Osteoblast (primary cell): ENCODE measurements around the gene ACOT8. TPM values are rescaled to one million over a fixed set of nuclear protein-coding genes. Genes with fewer than 3 reads are reported as not detected.

Experiments used
- DNase-seq: peaks from one replicate; pipeline ENCODE4 v3.0.0; 2011; ENCODE audit warnings: low spot score, mixed read lengths; ENCODE audit not compliant: insufficient read length; ENCODE audit errors: missing footprints
- H2AFZ ChIP-seq: 2 replicates; pipeline ENCODE4 v1.6.0; 2011; ENCODE audit warnings: mild to moderate bottlenecking, low read length
- H3K27ac ChIP-seq: 2 replicates; pipeline ENCODE4 v1.5.1; 2011; ENCODE audit warnings: mild to moderate bottlenecking, low read depth, low read length, moderate library complexity
- H3K27me3 ChIP-seq: 2 replicates; pipeline ENCODE4 v1.6.0; 2012; ENCODE audit warnings: mild to moderate bottlenecking, control low read depth, inconsistent platforms, low read length, moderate library complexity; ENCODE audit not compliant: insufficient read depth
- H3K36me3 ChIP-seq: 2 replicates; pipeline ENCODE4 v1.5.1; 2011; ENCODE audit warnings: mild to moderate bottlenecking, low read length, control low read depth, moderate library complexity; ENCODE audit not compliant: insufficient read depth
- H3K4me1 ChIP-seq: 2 replicates; pipeline ENCODE4 v1.5.1; 2011; ENCODE audit warnings: mild to moderate bottlenecking, low read length, control low read depth, moderate library complexity; ENCODE audit not compliant: insufficient read depth
- H3K4me2 ChIP-seq: 2 replicates; pipeline ENCODE4 v1.6.0; 2011; ENCODE audit warnings: mild to moderate bottlenecking, low read length; ENCODE audit not compliant: insufficient read depth
- H3K4me3 ChIP-seq: fragments of 200-600 bp; sonication (generic); 3 replicates; pipeline ENCODE4 v1.5.1; 2012; ENCODE audit warnings: mild to moderate bottlenecking, low read length, inconsistent platforms; ENCODE audit not compliant: insufficient read depth
- H3K79me2 ChIP-seq: 2 replicates; pipeline ENCODE4 v1.6.0; 2012; ENCODE audit warnings: mild to moderate bottlenecking, low read length, control low read depth, inconsistent platforms; ENCODE audit not compliant: insufficient read depth
- H3K9me3 ChIP-seq: 2 replicates; pipeline ENCODE4 v1.5.1; 2011; ENCODE audit warnings: low read depth, low read length, control low read depth
- H4K20me1 ChIP-seq: 2 replicates; pipeline ENCODE4 v1.6.0; 2012; ENCODE audit warnings: mild to moderate bottlenecking, low read length, control low read depth; ENCODE audit not compliant: insufficient read depth
- CTCF ChIP-seq: IDR thresholded peaks from 2 replicates; pipeline ENCODE4 v1.5.1; 2011; ENCODE audit warnings: mild to moderate bottlenecking, low read depth, low read length, moderate library complexity; ENCODE audit errors: extremely low read depth
- total RNA-seq: library from RNA; depleted of rRNA; stranded (reverse); fragments of >200 nt; gene quantifications from 2 replicates; pipeline ENCODE4 v1.2.3, GENCODE V29; 2012

The ACOT8 gene
- total RNA-seq, 1 donor, result 31.8 TPM

DNA sequence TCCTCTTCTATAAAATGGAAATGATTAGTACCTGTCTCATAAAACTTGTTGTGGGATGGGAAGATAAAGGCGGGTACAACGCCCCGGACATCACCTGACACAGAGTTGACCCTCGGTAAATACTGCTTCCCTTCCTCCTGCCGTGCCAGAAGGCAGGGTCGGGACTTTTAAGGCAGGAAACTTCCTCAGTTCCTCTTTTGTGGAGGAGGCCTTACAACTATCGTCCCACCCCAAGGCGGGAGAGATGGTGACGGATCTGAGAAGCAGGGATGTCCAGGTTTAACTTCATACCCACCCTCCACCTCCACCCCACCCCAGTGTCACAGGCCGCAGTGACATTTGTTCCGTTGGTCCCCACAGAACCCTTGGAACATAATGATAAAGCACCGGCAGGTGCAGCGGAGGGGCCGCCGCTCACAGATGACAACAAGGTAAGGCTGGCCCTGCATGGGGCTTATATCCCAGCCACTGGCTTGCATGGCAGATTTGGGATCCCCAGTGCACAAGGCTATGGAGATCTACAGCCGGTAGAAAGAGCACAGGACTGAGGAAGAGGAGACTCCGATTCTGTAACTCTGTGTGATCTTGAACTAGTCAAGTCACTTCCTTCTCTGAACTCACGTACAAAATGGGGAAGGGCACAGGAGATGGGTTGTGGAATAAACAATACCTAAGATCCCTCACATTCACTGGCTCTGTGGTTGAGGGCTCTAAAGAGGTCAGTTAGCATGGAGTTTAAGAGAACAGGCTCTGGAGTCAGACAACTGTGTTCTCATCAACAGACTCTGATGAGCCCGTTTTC is 64.7 kb downstream of the ACOT8 start:
- H3K27me3 ChIP-seq, result no peaks in the 10 kb centered on the region
- peak overlapping the region; percentile 88 for H2AFZ ChIP-seq
- H3K36me3 ChIP-seq, result peaks cover 31% of the 10 kb centered on the region
- no peaks in the 10 kb centered on the region for H3K9me3 ChIP-seq
- H3K4me2 ChIP-seq, result peak overlapping the region; percentile 99
- DNase-seq, result peak; percentile 19
- H3K27ac ChIP-seq, result peak overlapping the region; percentile 81
- no peaks in the 10 kb centered on the region for H4K20me1 ChIP-seq
- no peak for TF ChIP-seq CTCF
- peaks cover 9% of the 10 kb centered on the region for H3K4me1 ChIP-seq
- H3K79me2 ChIP-seq, result peaks cover 16% of the 10 kb centered on the region
- peak overlapping the region; percentile 97 for H3K4me3 ChIP-seq

Other genes starting within 250 kb of the ACOT8 start
- not detected in 2 replicates for gene WFDC10A, start 227.7 kb downstream of the ACOT8 start, total RNA-seq
- gene WFDC9, start 226.1 kb downstream of the ACOT8 start, total RNA-seq, result not detected in 2 replicates
- gene WFDC11, start 187.2 kb downstream of the ACOT8 start, total RNA-seq, result not detected in 2 replicates
- gene WFDC13, start 155.4 kb downstream of the ACOT8 start, total RNA-seq, result not detected in 2 replicates
- gene WFDC10B, start 152.4 kb downstream of the ACOT8 start, total RNA-seq, result not detected in 2 replicates
- gene SPINT4, start 135.0 kb downstream of the ACOT8 start, total RNA-seq, result not detected in 2 replicates
- gene WFDC3, start 65.5 kb downstream of the ACOT8 start, total RNA-seq, result not detected in 2 replicates
- 12.7 and 15.6 TPM in 2 replicates for gene DNTTIP1, start 65.4 kb downstream of the ACOT8 start, total RNA-seq
- gene UBE2C, start 44.7 kb downstream of the ACOT8 start, total RNA-seq, result 2.5 and 2.7 TPM in 2 replicates
- 0.29 and 0.36 TPM in 2 replicates for gene TNNC2, start 30.1 kb downstream of the ACOT8 start, total RNA-seq
- 69.0 and 101 TPM in 2 replicates for gene SNX21, start 23.6 kb downstream of the ACOT8 start, total RNA-seq
- 4.7 and 5.3 TPM in 2 replicates for gene ZSWIM3, start 222 bp upstream of the ACOT8 start, total RNA-seq
- 7.6 and 8.8 TPM in 2 replicates for gene ZSWIM1, start 23.8 kb upstream of the ACOT8 start, total RNA-seq
- gene SPATA25, start 30.2 kb upstream of the ACOT8 start, total RNA-seq, result 1.2 and 1.4 TPM in 2 replicates
- 4.7 and 7.1 TPM in 2 replicates for gene NEURL2, start 33.8 kb upstream of the ACOT8 start, total RNA-seq
- 157 and 181 TPM in 2 replicates for gene CTSA, start 33.9 kb upstream of the ACOT8 start, total RNA-seq
- 15.3 and 21.7 TPM in 2 replicates for gene PLTP, start 54.8 kb upstream of the ACOT8 start, total RNA-seq
- 12.7 and 14.4 TPM in 2 replicates for gene PCIF1, start 77.3 kb upstream of the ACOT8 start, total RNA-seq
- 18.3 and 20.3 TPM in 2 replicates for gene ZNF335, start 114.8 kb upstream of the ACOT8 start, total RNA-seq
- gene MMP9, start 151.5 kb upstream of the ACOT8 start, total RNA-seq, result 0.29 and 2.5 TPM in 2 replicates
- gene SLC12A5, start 171.8 kb upstream of the ACOT8 start, total RNA-seq, result under 0.01 TPM in 2 replicates
- gene NCOA5, start 232.6 kb upstream of the ACOT8 start, total RNA-seq, result 12.4 and 14.5 TPM in 2 replicates